Fibroblast of pulmonary artery (primary cell): ENCODE results near the gene PPP2R3B.

Experiments
- DNase-seq: peaks from one replicate; pipeline ENCODE4 v3.0.0-alpha.2; 2010; ENCODE audit warnings: low read depth
- H3K4me3 ChIP-seq: replicated peaks from 2 replicates; pipeline ENCODE4 v1.5.1; 2011; ENCODE audit warnings: low read depth, mild to moderate bottlenecking, control low read depth, low read length, moderate library complexity
- CTCF ChIP-seq: IDR thresholded peaks from 2 replicates; pipeline ENCODE4 v1.5.1; 2011; ENCODE audit warnings: mild to moderate bottlenecking, control low read depth, low read length, inconsistent platforms; ENCODE audit errors: missing control alignments

The PPP2R3B gene

GRCh38 chrX:373641-374471 is 12.9 kb downstream of the PPP2R3B start:
- no peak for TF ChIP-seq CTCF
- H3K4me3 ChIP-seq: peak overlapping the region; percentile 50
- peak; percentile 31 for DNase-seq

GRCh38 chrX:372856-373640 is 13.7 kb downstream of the PPP2R3B start:
- no peak for TF ChIP-seq CTCF
- peak; percentile 34 for DNase-seq
- H3K4me3 ChIP-seq: peak overlapping the region; percentile 41

- no peak for TF ChIP-seq CTCF
- no peak overlapping the region for H3K4me3 ChIP-seq
- no peak for DNase-seq
Observed at GRCh38 chrX:371907-372306, 14.8 kb downstream of the PPP2R3B start.

GRCh38 chrX:370963-371745 is 15.6 kb downstream of the PPP2R3B start:
- no peak overlapping the region for H3K4me3 ChIP-seq
- TF ChIP-seq CTCF: no peak
- DNase-seq: no peak

- no peak for DNase-seq
- no peak for TF ChIP-seq CTCF
- no peak overlapping the region for H3K4me3 ChIP-seq
Observed at GRCh38 chrX:370244-370962, 16.3 kb downstream of the PPP2R3B start.

GRCh38 chrX:369563-370101 is 17.1 kb downstream of the PPP2R3B start:
- no peak for DNase-seq
- no peak overlapping the region for H3K4me3 ChIP-seq

More at GRCh38 chrX:369563-370101, 17.1 kb downstream of the PPP2R3B start:
- TF ChIP-seq CTCF: no peak
